Lower leg skin (tissue), 3 donors: ENCODE results near the gene ADGRL3.

Experiments
- POLR2A ChIP-seq, 2 donors: fragments of 450-650 bp; IDR thresholded peaks; one replicate each; pipeline ENCODE4 v1.6.1; 2016 to 2017; ENCODE audit warnings: antibody characterized with exemption in 2 of 2, mild to moderate bottlenecking in 1 of 2, moderate library complexity in 1 of 2
- TF ChIP-seq, protein P1 (sequence below), 3 donors: fragments of 450-650 bp; IDR thresholded peaks; one replicate each; pipeline ENCODE4 v1.5.1; 2016; ENCODE audit warnings: antibody characterized with exemption in 3 of 3, mild to moderate bottlenecking in 3 of 3, moderate library complexity in 2 of 3

DNA sequence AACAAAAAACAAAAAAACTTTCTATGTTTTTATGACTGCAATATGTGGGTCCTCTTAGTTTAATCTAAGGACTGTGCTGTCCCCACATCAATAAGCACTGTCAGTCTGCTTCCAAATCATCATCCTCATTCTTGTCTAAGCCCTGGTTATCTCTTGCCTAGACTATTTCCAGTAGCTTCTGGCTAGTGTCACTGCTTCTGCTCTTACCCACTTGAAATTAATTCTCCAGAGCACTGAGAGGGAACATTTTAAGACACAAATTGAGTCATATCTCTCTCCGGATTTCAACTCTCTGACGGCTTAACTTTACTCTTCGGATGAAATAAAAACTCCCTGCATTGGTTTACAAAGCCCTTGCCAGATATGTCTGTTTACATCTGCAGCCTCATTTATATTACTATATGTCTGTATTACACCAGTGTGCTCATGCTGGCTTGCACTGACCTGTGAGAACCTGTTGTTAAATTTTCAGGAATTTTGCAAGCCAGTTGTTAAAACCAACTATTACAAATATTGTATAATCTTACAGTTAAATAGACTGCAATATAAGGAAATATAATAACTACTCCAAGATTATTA lies 345.9 kb downstream of the ADGRL3 start:
- TF ChIP-seq, protein P1, sequence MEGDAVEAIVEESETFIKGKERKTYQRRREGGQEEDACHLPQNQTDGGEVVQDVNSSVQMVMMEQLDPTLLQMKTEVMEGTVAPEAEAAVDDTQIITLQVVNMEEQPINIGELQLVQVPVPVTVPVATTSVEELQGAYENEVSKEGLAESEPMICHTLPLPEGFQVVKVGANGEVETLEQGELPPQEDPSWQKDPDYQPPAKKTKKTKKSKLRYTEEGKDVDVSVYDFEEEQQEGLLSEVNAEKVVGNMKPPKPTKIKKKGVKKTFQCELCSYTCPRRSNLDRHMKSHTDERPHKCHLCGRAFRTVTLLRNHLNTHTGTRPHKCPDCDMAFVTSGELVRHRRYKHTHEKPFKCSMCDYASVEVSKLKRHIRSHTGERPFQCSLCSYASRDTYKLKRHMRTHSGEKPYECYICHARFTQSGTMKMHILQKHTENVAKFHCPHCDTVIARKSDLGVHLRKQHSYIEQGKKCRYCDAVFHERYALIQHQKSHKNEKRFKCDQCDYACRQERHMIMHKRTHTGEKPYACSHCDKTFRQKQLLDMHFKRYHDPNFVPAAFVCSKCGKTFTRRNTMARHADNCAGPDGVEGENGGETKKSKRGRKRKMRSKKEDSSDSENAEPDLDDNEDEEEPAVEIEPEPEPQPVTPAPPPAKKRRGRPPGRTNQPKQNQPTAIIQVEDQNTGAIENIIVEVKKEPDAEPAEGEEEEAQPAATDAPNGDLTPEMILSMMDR (IDR thresholded peaks at IDR 0.05), result no peak
- TF ChIP-seq POLR2A (IDR thresholded peaks at IDR 0.05), result no peak
